OCI-LY3 (cell line): Measurements from ENCODE around the gene PXN.

Experiments
- EZH2phosphoT487 ChIP-seq: fragments of 200-600 bp; shearing (Covaris generic); IDR thresholded peaks from 2 replicates; pipeline ENCODE4 v1.6.1; 2018; ENCODE audit warnings: antibody characterized with exemption, mixed run types, low read depth
- TF ChIP-seq, protein P1 (sequence below): fragments of 200-600, 300-600 bp; sonication (generic); IDR thresholded peaks from 2 replicates; pipeline ENCODE4 v1.5.1; 2014; ENCODE audit warnings: antibody characterized with exemption, low read length, low read depth

DNA sequence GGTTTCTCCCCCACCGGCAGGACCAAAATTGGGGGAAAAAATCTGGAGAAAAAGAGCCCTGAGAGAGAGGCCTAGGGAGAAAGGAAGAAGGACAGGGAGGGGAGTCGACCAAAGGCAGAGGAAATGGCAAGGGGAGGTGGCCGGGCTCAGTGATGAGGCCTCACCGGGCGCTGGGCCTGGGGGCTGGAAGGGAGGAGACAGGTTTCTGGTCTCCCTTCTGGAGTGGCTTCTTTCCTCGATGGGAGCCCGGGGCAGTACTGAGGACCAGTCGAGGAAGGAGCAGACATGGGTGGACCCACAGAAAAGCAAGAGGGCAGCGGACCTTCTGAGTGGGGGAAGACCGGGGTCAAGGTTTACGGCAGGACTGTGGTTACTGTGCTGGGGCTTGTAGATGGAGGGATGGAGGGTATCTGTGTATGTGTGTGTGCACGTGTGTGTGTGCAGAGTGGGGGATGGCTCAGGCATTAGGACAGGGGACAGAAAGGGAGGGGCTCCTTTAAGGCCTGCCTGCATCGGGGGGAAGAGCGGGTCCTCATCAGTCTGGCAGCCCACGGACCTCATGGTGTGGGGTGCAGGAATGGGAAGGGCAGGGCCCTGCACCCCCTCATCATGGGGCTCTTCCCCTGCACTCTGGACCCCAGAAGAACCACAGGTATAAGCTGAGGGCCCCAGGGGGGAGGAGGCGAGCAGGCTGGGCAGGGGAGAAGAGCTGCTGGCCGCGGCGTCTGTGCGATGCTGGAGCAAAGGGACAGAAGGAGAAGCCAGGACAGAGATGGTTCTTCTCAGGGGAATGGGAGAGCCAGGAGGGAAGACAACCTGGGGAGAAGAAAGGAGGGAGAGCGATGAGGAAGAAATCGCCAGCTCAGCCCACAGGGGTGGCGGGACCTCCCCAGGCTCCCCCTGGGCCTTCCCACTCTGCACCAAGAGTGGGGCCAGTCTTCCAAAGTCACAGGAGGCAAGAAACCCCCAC lies 49.5 kb downstream of the PXN start:
- TF ChIP-seq, protein P1, sequence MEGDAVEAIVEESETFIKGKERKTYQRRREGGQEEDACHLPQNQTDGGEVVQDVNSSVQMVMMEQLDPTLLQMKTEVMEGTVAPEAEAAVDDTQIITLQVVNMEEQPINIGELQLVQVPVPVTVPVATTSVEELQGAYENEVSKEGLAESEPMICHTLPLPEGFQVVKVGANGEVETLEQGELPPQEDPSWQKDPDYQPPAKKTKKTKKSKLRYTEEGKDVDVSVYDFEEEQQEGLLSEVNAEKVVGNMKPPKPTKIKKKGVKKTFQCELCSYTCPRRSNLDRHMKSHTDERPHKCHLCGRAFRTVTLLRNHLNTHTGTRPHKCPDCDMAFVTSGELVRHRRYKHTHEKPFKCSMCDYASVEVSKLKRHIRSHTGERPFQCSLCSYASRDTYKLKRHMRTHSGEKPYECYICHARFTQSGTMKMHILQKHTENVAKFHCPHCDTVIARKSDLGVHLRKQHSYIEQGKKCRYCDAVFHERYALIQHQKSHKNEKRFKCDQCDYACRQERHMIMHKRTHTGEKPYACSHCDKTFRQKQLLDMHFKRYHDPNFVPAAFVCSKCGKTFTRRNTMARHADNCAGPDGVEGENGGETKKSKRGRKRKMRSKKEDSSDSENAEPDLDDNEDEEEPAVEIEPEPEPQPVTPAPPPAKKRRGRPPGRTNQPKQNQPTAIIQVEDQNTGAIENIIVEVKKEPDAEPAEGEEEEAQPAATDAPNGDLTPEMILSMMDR: no peak
- TF ChIP-seq EZH2phosphoT487: no peak
